Tibial nerve (tissue), 4 donors: ENCODE results near the gene CDC42BPB.

ENCODE experiments used
- EP300 ChIP-seq, 2 donors: sonication (generic); formaldehyde crosslinking; IDR thresholded peaks; one replicate each; pipeline ENCODE4 v1.6.1; 2017; ENCODE audit warnings: antibody characterized with exemption in 2 of 2, mild to moderate bottlenecking in 1 of 2
- POLR2A ChIP-seq, 2 donors: fragments of 450-650 bp; IDR thresholded peaks; one replicate each; pipeline ENCODE4 v1.6.1; 2017; ENCODE audit warnings: antibody characterized with exemption in 2 of 2, mild to moderate bottlenecking in 2 of 2, moderate library complexity in 2 of 2
- TF ChIP-seq, protein P1 (sequence below), 5 experiments: fragments of 200-600 bp in 3 of 5; fragments of 450-650 bp in 2 of 5; sonication (generic) in 3 of 5; IDR thresholded peaks; one replicate each; pipeline ENCODE4 v1.5.1; 2016 to 2019; ENCODE audit warnings: antibody characterized with exemption in 5 of 5, mild to moderate bottlenecking in 3 of 5, moderate library complexity in 2 of 5

DNA sequence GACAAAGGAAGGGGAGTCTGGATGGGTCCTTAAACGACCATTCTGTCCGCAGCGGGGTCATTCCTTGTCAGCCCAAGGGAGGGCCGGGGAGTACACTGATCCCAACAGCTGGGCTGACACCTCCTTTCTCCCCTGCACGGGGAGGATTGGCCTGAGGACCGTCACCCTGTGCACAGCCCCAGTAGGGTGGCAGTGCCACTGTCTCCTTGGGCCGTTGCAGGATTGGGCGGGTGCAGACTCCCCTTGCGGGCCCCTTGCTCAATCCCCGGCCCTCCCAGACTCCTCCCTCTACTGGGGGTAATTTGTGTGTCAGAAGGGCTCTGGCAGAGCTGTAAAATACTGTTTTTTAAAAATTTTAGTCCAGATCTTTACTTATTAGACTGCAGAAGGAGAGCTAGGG, 147.4 kb downstream of the CDC42BPB start:
- no peak for TF ChIP-seq EP300 (IDR thresholded peaks at IDR 0.05)
- TF ChIP-seq, protein P1, sequence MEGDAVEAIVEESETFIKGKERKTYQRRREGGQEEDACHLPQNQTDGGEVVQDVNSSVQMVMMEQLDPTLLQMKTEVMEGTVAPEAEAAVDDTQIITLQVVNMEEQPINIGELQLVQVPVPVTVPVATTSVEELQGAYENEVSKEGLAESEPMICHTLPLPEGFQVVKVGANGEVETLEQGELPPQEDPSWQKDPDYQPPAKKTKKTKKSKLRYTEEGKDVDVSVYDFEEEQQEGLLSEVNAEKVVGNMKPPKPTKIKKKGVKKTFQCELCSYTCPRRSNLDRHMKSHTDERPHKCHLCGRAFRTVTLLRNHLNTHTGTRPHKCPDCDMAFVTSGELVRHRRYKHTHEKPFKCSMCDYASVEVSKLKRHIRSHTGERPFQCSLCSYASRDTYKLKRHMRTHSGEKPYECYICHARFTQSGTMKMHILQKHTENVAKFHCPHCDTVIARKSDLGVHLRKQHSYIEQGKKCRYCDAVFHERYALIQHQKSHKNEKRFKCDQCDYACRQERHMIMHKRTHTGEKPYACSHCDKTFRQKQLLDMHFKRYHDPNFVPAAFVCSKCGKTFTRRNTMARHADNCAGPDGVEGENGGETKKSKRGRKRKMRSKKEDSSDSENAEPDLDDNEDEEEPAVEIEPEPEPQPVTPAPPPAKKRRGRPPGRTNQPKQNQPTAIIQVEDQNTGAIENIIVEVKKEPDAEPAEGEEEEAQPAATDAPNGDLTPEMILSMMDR (IDR thresholded peaks at IDR 0.05) = no peak
- TF ChIP-seq POLR2A (IDR thresholded peaks at IDR 0.05) = no peak
